SK-MEL-5 (cell line): ENCODE results near the gene SHLD1. TPM values are rescaled to one million over a fixed set of nuclear protein-coding genes. Genes with fewer than 3 reads are reported as not detected.

Experiments used
- DNase-seq: peaks from one replicate; pipeline ENCODE4 v3.0.0-alpha.2; 2016; ENCODE audit warnings: low read depth, low spot score
- in situ Hi-C: cut with HindIII; loops from 2 replicates; pipeline ENCODE4 v1.10.0; 2016; ENCODE audit warnings: low sequenced_read_pairs, high pct_unique_total_duplicates, low pct_unique_long_range_greater_than_20kb
- total RNA-seq: library from RNA; depleted of rRNA; stranded (reverse); fragments of >200 nt; shearing (Covaris generic); gene quantifications from 2 replicates; pipeline ENCODE4 v1.2.3, GENCODE V29; 2014

Gene SHLD1
- total RNA-seq, 1 experiment from 2014 or later = 4.0 TPM

- in situ Hi-C loops = no loop called here
- no peak for DNase-seq
These were observed 77.7 kb downstream of the SHLD1 start for GRCh38 chr20:5827861-5828260.

- in situ Hi-C loops = no loop called here
- no peak for DNase-seq
These were observed 79.1 kb downstream of the SHLD1 start for GRCh38 chr20:5829241-5829809.

GRCh38 chr20:5831539-5832237, 81.5 kb downstream of the SHLD1 start:
- in situ Hi-C loops = no loop called here

GRCh38 chr20:5833309-5833941, 83.2 kb downstream of the SHLD1 start:
- in situ Hi-C loops = no loop called here
- DNase-seq = peak; percentile 95

More at GRCh38 chr20:5831539-5832237, 81.5 kb downstream of the SHLD1 start:
- DNase-seq = no peak

GRCh38 chr20:5834436-5835005, 84.3 kb downstream of the SHLD1 start:
- no peak for DNase-seq
- in situ Hi-C loops = no loop called here

- in situ Hi-C loops = no loop called here
- peak; percentile 55 for DNase-seq
These were observed 85.2 kb downstream of the SHLD1 start for GRCh38 chr20:5835321-5835821.

- no peak for DNase-seq
- in situ Hi-C loops = no loop called here
These were observed 85.7 kb downstream of the SHLD1 start for GRCh38 chr20:5835871-5836270.

- in situ Hi-C loops = no loop called here
- DNase-seq = no peak
These were observed 86.4 kb downstream of the SHLD1 start for GRCh38 chr20:5836569-5836968.

GRCh38 chr20:5840411-5841002, 90.3 kb downstream of the SHLD1 start:
- DNase-seq = no peak
- in situ Hi-C loops = no loop called here

GRCh38 chr20:5841522-5841921, 91.3 kb downstream of the SHLD1 start:
- in situ Hi-C loops = no loop called here
- DNase-seq = no peak

GRCh38 chr20:5842465-5842864, 92.3 kb downstream of the SHLD1 start:
- no peak for DNase-seq
- in situ Hi-C loops = no loop called here

- DNase-seq = no peak
- in situ Hi-C loops = no loop called here
These were observed 92.9 kb downstream of the SHLD1 start for GRCh38 chr20:5843054-5843592.

GRCh38 chr20:5844063-5844681, 94.0 kb downstream of the SHLD1 start:
- in situ Hi-C loops = no loop called here
- DNase-seq = no peak

- DNase-seq = no peak
- in situ Hi-C loops = no loop called here
These were observed 95.7 kb downstream of the SHLD1 start for GRCh38 chr20:5845681-5846615.

- DNase-seq = peak; percentile 35
- in situ Hi-C loops = no loop called here
These were observed 98.7 kb downstream of the SHLD1 start for GRCh38 chr20:5848711-5849505.

- in situ Hi-C loops = no loop called here
- DNase-seq = no peak
These were observed 105.7 kb downstream of the SHLD1 start for GRCh38 chr20:5855939-5856338.
